IMR-90 (cell line): ENCODE results near the gene MLST8. TPM values are rescaled to one million over a fixed set of nuclear protein-coding genes. Genes with fewer than 3 reads are reported as not detected.
A peak's percentile ranks its signal among the peaks of the same experiment; 100 is the strongest.

ENCODE experiments used
- ATAC-seq: fragments of 200-7000 bp; cut with Tn5 transposase; 2 replicates; pipeline ENCODE4 v1.9.1; 2020; ENCODE audit warnings: low read depth, mild to moderate bottlenecking, moderate library complexity
- BruUV-seq: library from RNA; stranded (reverse); fragments of 400-500 nt; replicated peaks from 2 replicates; lab custom pipeline; 2021; lab: Mats Ljungman, UMichigan
- CTCF ChIA-PET: fragments of 300-600 bp; formaldehyde crosslinking; extraction: SDS; loops from one replicate; lab custom pipeline; 2021; ENCODE audit warnings: antibody characterized with exemption; lab: Yijun Ruan, JAX
- POLR2A ChIA-PET: fragments of 300-600 bp; sonication (Branson Sonifier 250); formaldehyde crosslinking; loops from one replicate; lab custom pipeline; 2022; ENCODE audit warnings: antibody characterized with exemption; ENCODE audit not compliant: unreplicated experiment; lab: Charles Lee
- DNase-seq: peaks from one replicate; pipeline ENCODE4 v3.0.0; 2013
- H2AFZ ChIP-seq: replicated peaks from 2 replicates; pipeline ENCODE3; 2013; ENCODE audit warnings: low read length, mild to moderate bottlenecking; ENCODE audit not compliant: poor library complexity
- H2AK5ac ChIP-seq: 2 replicates; pipeline ENCODE4 v1.6.1; 2013; ENCODE audit warnings: low read depth, low read length, inconsistent platforms
- H2AK9ac ChIP-seq: replicated peaks from 2 replicates; pipeline ENCODE3; 2013; ENCODE audit warnings: mild to moderate bottlenecking, low read depth, low read length, moderate library complexity; ENCODE audit not compliant: poor library complexity
- H2BK120ac ChIP-seq: 2 replicates; pipeline ENCODE4 v1.6.1; 2013; ENCODE audit warnings: low read depth, low read length, inconsistent platforms
- H2BK15ac ChIP-seq: 3 replicates; pipeline ENCODE4 v1.6.1; 2013; ENCODE audit warnings: low read depth, low read length, inconsistent platforms
- H2BK20ac ChIP-seq: 2 replicates; pipeline ENCODE4 v1.6.1; 2013; ENCODE audit warnings: low read depth, mild to moderate bottlenecking, inconsistent platforms, low read length, moderate library complexity
- H2BK5ac ChIP-seq: 2 replicates; pipeline ENCODE4 v1.6.1; 2013; ENCODE audit warnings: mild to moderate bottlenecking, low read depth, low read length, inconsistent platforms; ENCODE audit not compliant: poor library complexity, severe bottlenecking
- H3K14ac ChIP-seq: replicated peaks from 2 replicates; pipeline ENCODE4 v1.6.1; 2013; ENCODE audit warnings: low read depth, low read length, inconsistent platforms
- H3K18ac ChIP-seq: 2 replicates; pipeline ENCODE4 v1.6.1; 2013; ENCODE audit warnings: low read depth, low read length, control low read depth
- H3K23ac ChIP-seq: 2 replicates; pipeline ENCODE4 v1.6.1; 2013; ENCODE audit warnings: low read depth, low read length, inconsistent platforms
- H3K27ac ChIP-seq: 2 replicates; pipeline ENCODE4 v1.5.1; 2013; ENCODE audit warnings: mild to moderate bottlenecking, control low read depth, low read length; ENCODE audit not compliant: insufficient read depth
- H3K27me3 ChIP-seq: 2 replicates; pipeline ENCODE4 v1.6.1; 2013; ENCODE audit warnings: low read length; ENCODE audit not compliant: control insufficient read depth, insufficient read depth
- H3K36me3 ChIP-seq: 2 replicates; pipeline ENCODE4 v1.6.1; 2013; ENCODE audit warnings: low read length, mixed read lengths; ENCODE audit not compliant: control insufficient read depth, insufficient read depth
- H3K4ac ChIP-seq: 2 replicates; pipeline ENCODE4 v1.6.1; 2013; ENCODE audit warnings: low read depth, low read length, inconsistent platforms
- H3K4me1 ChIP-seq: 2 replicates; pipeline ENCODE4 v1.6.1; 2013; ENCODE audit warnings: low read length, mixed read lengths; ENCODE audit not compliant: control insufficient read depth, insufficient read depth
- H3K4me2 ChIP-seq: 2 replicates; pipeline ENCODE4 v1.6.1; 2013; ENCODE audit warnings: low read depth, mild to moderate bottlenecking, control low read depth, low read length, moderate library complexity
- H3K4me3 ChIP-seq: 2 replicates; pipeline ENCODE4 v1.5.1; 2013; ENCODE audit warnings: low read depth, mild to moderate bottlenecking, control low read depth, low read length, moderate library complexity; ENCODE audit not compliant: insufficient read depth
- H3K56ac ChIP-seq: 2 replicates; pipeline ENCODE4 v1.6.1; 2013; ENCODE audit warnings: low read length, inconsistent platforms; ENCODE audit not compliant: insufficient read depth; ENCODE audit errors: extremely low read depth
- H3K79me1 ChIP-seq, 2 experiments: 2 replicates each; pipeline ENCODE4 v1.6.1; 2013; ENCODE audit warnings: low read length in 2 of 2, inconsistent platforms in 1 of 2, low read depth in 1 of 2
- H3K9ac ChIP-seq: 2 replicates; pipeline ENCODE4 v1.6.1; 2013; ENCODE audit warnings: low read depth, low read length, control low read depth
- H3K9me1 ChIP-seq: 2 replicates; pipeline ENCODE4 v1.6.1; 2013; ENCODE audit warnings: low read length, inconsistent platforms; ENCODE audit not compliant: insufficient read depth
- H3K9me3 ChIP-seq: 2 replicates; pipeline ENCODE4 v1.6.1; 2013; ENCODE audit warnings: low read length; ENCODE audit not compliant: control insufficient read depth, insufficient read depth
- H4K20me1 ChIP-seq: 2 replicates; pipeline ENCODE4 v1.6.1; 2013; ENCODE audit warnings: low read length, inconsistent platforms; ENCODE audit not compliant: insufficient read depth
- H4K5ac ChIP-seq: 2 replicates; pipeline ENCODE4 v1.6.1; 2013; ENCODE audit warnings: mild to moderate bottlenecking, low read depth, low read length, control low read depth
- H4K8ac ChIP-seq, 2 experiments: 2 replicates each; pipeline ENCODE4 v1.6.1; 2013; ENCODE audit warnings: low read depth in 2 of 2, low read length in 2 of 2, control low read depth in 1 of 2, inconsistent platforms in 1 of 2
- H4K91ac ChIP-seq: 2 replicates; pipeline ENCODE4 v1.6.1; 2013; ENCODE audit warnings: low read depth, low read length, inconsistent platforms; ENCODE audit not compliant: insufficient read depth
- CEBPB ChIP-seq: IDR thresholded peaks from 2 replicates; pipeline ENCODE4 v1.6.1; 2012; ENCODE audit warnings: low read depth, low read length, improper control_type of control experiment
- FOS ChIP-seq: fragments of 150-350 bp; IDR thresholded peaks from 2 replicates; pipeline ENCODE4 v1.6.1; 2016; ENCODE audit warnings: low read depth, low read length
- MXI1 ChIP-seq: IDR thresholded peaks from 2 replicates; pipeline ENCODE4 v1.6.1; 2012; ENCODE audit warnings: low read depth, mild to moderate bottlenecking, low read length, moderate library complexity, borderline replicate concordance
- RCOR1 ChIP-seq: IDR thresholded peaks from 2 replicates; pipeline ENCODE4 v1.6.1; 2012; ENCODE audit warnings: mild to moderate bottlenecking, low read length, improper control_type of control experiment; ENCODE audit not compliant: insufficient replicate concordance
- RFX5 ChIP-seq: IDR thresholded peaks from 2 replicates; pipeline ENCODE4 v1.8.0; 2012; ENCODE audit warnings: low read depth, mild to moderate bottlenecking, low read length, moderate library complexity
- WGBS, 2 experiments: methylation state at CpG; one replicate each; pipeline versions ENCODE4 v1.1.5 to v1.1.7; 2013; ENCODE audit warnings: missing lambda C conversion rate in 2 of 2; ENCODE audit not compliant: insufficient read length in 1 of 2; ENCODE audit errors: extremely low coverage in 2 of 2; 5-methylcytosine and 5-hydroxymethylcytosine counted together
- dilution Hi-C: fragments of 300-500 bp; cut with HindIII; formaldehyde crosslinking; loops from one replicate; pipeline ENCODE4 v1.14.3; 2018; ENCODE audit warnings: low sequenced_read_pairs; ENCODE audit not compliant: unreplicated experiment
- in situ Hi-C: fragments of 300-500 bp; cut with MboI; formaldehyde crosslinking; loops from 3 replicates; pipeline ENCODE4 v1.14.3; 2019; ENCODE audit warnings: low sequenced_read_pairs, inconsistent platforms, mixed read lengths
- intact Hi-C: fragments of 100-400 bp; cut with micrococcal nuclease; formaldehyde crosslinking; loops from 2 replicates; pipeline ENCODE4 v1.10.0; 2022
- polyA plus RNA-seq, 3 experiments: library from polyadenylated mRNA; depleted of rRNA; stranded (reverse); fragments of >200 nt; gene quantifications; 2 replicates each; pipeline ENCODE4 v1.2.3, GENCODE V29; 2012; ENCODE audit warnings: low replicate concordance in 1 of 3
- total RNA-seq: library from RNA; depleted of rRNA; stranded (reverse); fragments of >200 nt; gene quantifications from 2 replicates; pipeline ENCODE4 v1.2.3, GENCODE V29; 2012

The MLST8 gene
- total and polyA plus RNA-seq, 2 of the 4 experiments (the other 2 are of a cell fraction), result 34.4 to 93.7 TPM

DNA sequence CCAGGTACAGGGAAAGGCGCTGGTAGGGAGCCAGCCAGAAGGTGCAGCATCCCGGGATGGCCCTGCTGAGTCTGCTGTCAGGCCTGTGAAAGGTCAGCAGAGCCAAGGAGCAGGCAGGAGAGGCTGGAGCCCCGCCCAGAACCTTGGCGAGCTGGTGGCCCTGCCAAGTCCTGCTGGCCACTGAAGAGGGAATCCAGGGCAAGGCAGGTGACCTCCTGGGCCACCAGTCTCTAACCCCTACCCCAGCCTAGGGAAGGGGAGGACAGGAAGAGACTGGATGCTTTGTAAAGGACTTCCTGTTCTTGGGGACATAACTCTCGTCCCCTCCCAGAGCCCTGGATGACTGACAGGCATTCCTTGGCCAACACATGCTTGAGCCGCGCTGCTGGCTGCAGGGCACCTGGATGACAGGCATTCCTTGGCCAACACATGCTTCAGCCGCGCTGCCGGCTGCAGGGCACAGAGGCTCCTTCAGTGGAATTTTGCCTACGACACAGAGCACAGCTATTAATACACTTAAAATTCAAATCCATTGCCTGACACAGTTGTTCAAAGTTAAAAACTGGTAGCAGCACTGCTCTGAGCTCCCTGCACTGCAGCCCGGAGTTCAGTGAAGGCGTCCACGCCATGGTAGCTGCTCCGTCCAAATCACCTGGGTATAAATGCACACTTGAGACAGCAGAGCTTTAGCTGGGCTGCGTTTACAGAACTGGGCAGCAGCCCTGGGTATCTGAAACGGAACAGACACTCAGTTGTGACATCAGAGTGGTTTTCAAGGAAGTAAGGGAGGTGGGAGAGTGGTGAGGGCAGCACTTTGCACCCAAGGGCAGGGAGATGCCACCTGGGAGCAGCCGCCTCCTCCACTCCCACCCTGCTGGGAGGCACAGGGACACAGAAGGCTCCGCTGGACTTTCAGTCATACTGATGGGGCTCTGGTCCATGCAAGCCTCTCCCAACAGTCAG is 7.4 kb downstream of the MLST8 start:
- DNase-seq, result no peak
- H3K18ac ChIP-seq, result no peak overlapping the region
- H2AFZ ChIP-seq, result peak overlapping the region; percentile 51
- 0 out of 2 replicates have a peak overlapping the region, but pooled peaks have one; percentile 65 for H3K9ac ChIP-seq
- H3K27ac ChIP-seq, result no peak overlapping the region
- dilution Hi-C loops, result no loop called here
- H2BK15ac ChIP-seq, result no peak overlapping the region
- no peak overlapping the region for H2BK120ac ChIP-seq
- peak overlapping the region; percentile 0; the same call in 1 of the 2 replicates for H2AK5ac ChIP-seq
- peaks cover 12% of the 10 kb centered on the region for H4K20me1 ChIP-seq
- H3K36me3 ChIP-seq, result peaks cover 19% of the 10 kb centered on the region
- no peaks in the 10 kb centered on the region for H3K27me3 ChIP-seq
- H3K4ac ChIP-seq, result no peak overlapping the region
- ATAC-seq, result no peak
- intact Hi-C loops, result no loop called here
- no peak overlapping the region for H2BK20ac ChIP-seq
- CTCF ChIA-PET, result no interaction called here
- BruUV-seq, result no TSS peak
- no peak overlapping the region for H3K4me3 ChIP-seq
- H4K5ac ChIP-seq, result no peak overlapping the region
- no peaks in the 10 kb centered on the region for H3K9me1 ChIP-seq
- peak overlapping the region; percentile 80 for H3K4me2 ChIP-seq
- H2BK5ac ChIP-seq, result no peak overlapping the region
- TF ChIP-seq FOS (no peak), RCOR1 (no peak), RFX5 (no peak), CEBPB (no peak), MXI1 (no peak)
- H3K56ac ChIP-seq, result no peak overlapping the region
- H3K4me1 ChIP-seq, result peaks cover 7% of the 10 kb centered on the region
- peak overlapping the region; percentile 73 for H2AK9ac ChIP-seq
- 80% methylated on average over 10 of the region's 19 CpGs; no CpG with 5 or more reads in 1 of the 2 experiments for WGBS, 2 experiments
- peak overlapping the region; percentile 52 for H3K23ac ChIP-seq
- peaks cover 14 to 33% of the 10 kb centered on the region in 2 experiments for H3K79me1 ChIP-seq
- no peak overlapping the region for H4K91ac ChIP-seq
- in situ Hi-C loops, result no loop called here
- H3K9me3 ChIP-seq, result no peaks in the 10 kb centered on the region
- H4K8ac ChIP-seq, result no peak overlapping the region
- no peak overlapping the region for H3K14ac ChIP-seq
- POLR2A ChIA-PET, result no interaction called here
